Endothelial cell of umbilical vein (primary cell): ENCODE results near the gene SLC23A2. TPM values are rescaled to one million over a fixed set of nuclear protein-coding genes. Genes with fewer than 3 reads are reported as not detected.
A peak's percentile ranks its signal among the peaks of the same experiment; 100 is the strongest.

Source experiments
- BruUV-seq: library from RNA; stranded (reverse); fragments of 400-500 nt; replicated peaks from 2 replicates; lab custom pipeline; 2021; lab: Mats Ljungman, UMichigan
- CTCF ChIA-PET: fragments of 300-600, 350-600 bp; sonication (Branson Sonifier 250); formaldehyde crosslinking; loops from one replicate; lab custom pipeline; 2021; ENCODE audit warnings: antibody characterized with exemption, inconsistent platforms; lab: Charles Lee
- POLR2A ChIA-PET: fragments of 300-600, 350-600 bp; sonication (Branson Sonifier 250); formaldehyde crosslinking; loops from one replicate; lab custom pipeline; 2021; ENCODE audit warnings: antibody characterized with exemption, inconsistent platforms; lab: Charles Lee
- DNase-seq: peaks from one replicate; pipeline ENCODE4 v3.0.0-alpha.2; 2011; ENCODE audit warnings: low read depth, low spot score
- FAIRE-seq: peaks from 2 replicates; lab custom pipeline; 2011; peaks lifted over from hg19 to GRCh38; lab: Jason Lieb, UNC
- H2AFZ ChIP-seq: 2 replicates; pipeline ENCODE4 v1.6.0; 2012; ENCODE audit warnings: low read depth, low read length, control low read depth, inconsistent platforms
- H3K27ac ChIP-seq: 2 replicates; pipeline ENCODE4 v1.5.1; 2011; ENCODE audit warnings: low read depth, mild to moderate bottlenecking, control low read depth, low read length, moderate library complexity; ENCODE audit not compliant: insufficient read depth
- H3K27me3 ChIP-seq, 2 experiments: 2 replicates each; pipeline versions ENCODE4 v1.6.0 to v1.6.1; 2011; ENCODE audit warnings: low read length in 2 of 2, mixed read lengths in 1 of 2; ENCODE audit not compliant: control insufficient read depth in 2 of 2, insufficient read depth in 2 of 2
- H3K36me3 ChIP-seq, 2 experiments: 2 replicates in 1 of 2; 3 replicates in 1 of 2; pipeline ENCODE4 v1.5.1; 2011; ENCODE audit warnings: low read length in 2 of 2, mild to moderate bottlenecking in 1 of 2, moderate library complexity in 1 of 2; ENCODE audit not compliant: control insufficient read depth in 2 of 2, insufficient read depth in 2 of 2; ENCODE audit errors: extremely low read depth in 1 of 2
- H3K4me1 ChIP-seq: 3 replicates; pipeline ENCODE4 v1.5.1; 2011; ENCODE audit warnings: mild to moderate bottlenecking, low read length; ENCODE audit not compliant: control insufficient read depth, insufficient read depth; ENCODE audit errors: extremely low read depth
- H3K4me2 ChIP-seq: 2 replicates; pipeline ENCODE4 v1.6.1; 2011; ENCODE audit warnings: low read length, control low read depth, mixed read lengths; ENCODE audit not compliant: insufficient read depth
- H3K4me3 ChIP-seq, 3 experiments: fragments of 200-600 bp in 1 of 3; sonication (generic), shearing (Covaris generic) in 1 of 3; replicated peaks in 1 of 3; 2 replicates each; pipeline ENCODE4 v1.5.1; 2011 to 2016; ENCODE audit warnings: control low read depth in 3 of 3, low read length in 3 of 3, mild to moderate bottlenecking in 2 of 3, inconsistent platforms in 1 of 3, low read depth in 1 of 3, moderate library complexity in 1 of 3; ENCODE audit not compliant: insufficient read depth in 1 of 3
- H3K79me2 ChIP-seq: 2 replicates; pipeline ENCODE4 v1.6.0; 2012; ENCODE audit warnings: low read length, inconsistent platforms; ENCODE audit not compliant: control insufficient read depth, insufficient read depth
- H3K9ac ChIP-seq: replicated peaks from 2 replicates; pipeline ENCODE3; 2011; ENCODE audit warnings: low read length, control low read depth; ENCODE audit not compliant: insufficient read depth; ENCODE audit errors: extremely low read depth
- H3K9me1 ChIP-seq: replicated peaks from 3 replicates; pipeline ENCODE4 v1.6.0; 2011; ENCODE audit warnings: mild to moderate bottlenecking, low read length; ENCODE audit not compliant: control insufficient read depth, insufficient read depth; ENCODE audit errors: extremely low read depth
- H3K9me3 ChIP-seq: replicated peaks from 2 replicates; pipeline ENCODE4 v1.5.1; 2012; ENCODE audit warnings: low read length, inconsistent platforms; ENCODE audit not compliant: control insufficient read depth, insufficient read depth
- H4K20me1 ChIP-seq: replicated peaks from 2 replicates; pipeline ENCODE3; 2011; ENCODE audit warnings: mild to moderate bottlenecking, low read length; ENCODE audit not compliant: control insufficient read depth, insufficient read depth; ENCODE audit errors: extremely low read depth
- EZH2 ChIP-seq: IDR thresholded peaks from 2 replicates; pipeline ENCODE4 v1.6.1; 2012; ENCODE audit warnings: borderline replicate concordance, low read depth, mild to moderate bottlenecking, moderate library complexity, low read length, inconsistent platforms; ENCODE audit not compliant: severe bottlenecking
- FOS ChIP-seq: IDR thresholded peaks from 2 replicates; pipeline ENCODE4 v1.6.1; 2011; ENCODE audit warnings: mild to moderate bottlenecking, low read length, moderate library complexity, borderline replicate concordance; ENCODE audit not compliant: insufficient read depth
- GATA2 ChIP-seq: IDR thresholded peaks from 2 replicates; pipeline ENCODE4 v1.7.0; 2011; ENCODE audit warnings: low read depth, mild to moderate bottlenecking, moderate library complexity, mixed read lengths, low read length; ENCODE audit not compliant: insufficient read length, insufficient read depth
- JUN ChIP-seq: IDR thresholded peaks from 2 replicates; pipeline ENCODE4 v1.6.1; 2011; ENCODE audit warnings: borderline replicate concordance, low read depth; ENCODE audit not compliant: insufficient read length, insufficient read depth
- MYC ChIP-seq: IDR thresholded peaks from one replicate; pipeline ENCODE4 v1.6.1; 2011; ENCODE audit warnings: mild to moderate bottlenecking, low read depth, low read length
- POLR2A ChIP-seq: IDR thresholded peaks from 2 replicates; pipeline ENCODE4 v1.6.1; 2012; ENCODE audit warnings: low read depth, mild to moderate bottlenecking, control low read depth, low read length
- POLR2AphosphoS5 ChIP-seq: IDR thresholded peaks from 2 replicates; pipeline ENCODE4 v1.6.1; 2012; ENCODE audit warnings: low read depth, mild to moderate bottlenecking, control low read depth, low read length, moderate library complexity; ENCODE audit not compliant: insufficient read depth
- dilution Hi-C: fragments of 300-500 bp; cut with MboI; formaldehyde crosslinking; loops from one replicate; pipeline ENCODE4 v1.15.0; 2019; ENCODE audit warnings: low sequenced_read_pairs; ENCODE audit not compliant: extremely low pct_ligation_motif_present
- intact Hi-C: fragments of 100-400 bp; cut with micrococcal nuclease; formaldehyde crosslinking; loops from one replicate; pipeline ENCODE4 v1.10.0; 2022
- polyA plus RNA-seq, 4 experiments: library from polyadenylated mRNA; depleted of rRNA in 3 of 4; stranded (reverse) in 3 of 4; unstranded in 1 of 4; fragments of >200 nt; gene quantifications; 2 replicates each; pipeline versions ENCODE4 v1.2.1 to v1.2.3, GENCODE V29; 2011 to 2012; ENCODE audit warnings: missing spikeins in 1 of 4
- total RNA-seq: library from RNA; stranded (reverse); gene quantifications from 2 replicates; pipeline ENCODE4 v1.2.3, GENCODE V29; 2021
- TF ChIP-seq, protein P1 (sequence below): IDR thresholded peaks from 2 replicates; pipeline ENCODE4 v1.6.1; 2011; ENCODE audit not compliant: insufficient read depth, insufficient read length
- TF ChIP-seq, protein P2 (sequence below), 2 donors: IDR thresholded peaks; 1 replicate in 1 of 2; 2 replicates in 1 of 2; pipeline ENCODE4 v1.5.1; 2011; ENCODE audit warnings: low read length in 2 of 2, mild to moderate bottlenecking in 2 of 2, moderate library complexity in 2 of 2, control low read depth in 1 of 2, inconsistent platforms in 1 of 2, low read depth in 1 of 2; ENCODE audit not compliant: insufficient read depth in 1 of 2; ENCODE audit errors: extremely low read depth in 1 of 2

The SLC23A2 gene
- total and polyA plus RNA-seq, 2 donors (not counting 3 experiments of a cell fraction or from before 2014, with no cell fraction given), result 24.4 to 24.5 TPM

DNA sequence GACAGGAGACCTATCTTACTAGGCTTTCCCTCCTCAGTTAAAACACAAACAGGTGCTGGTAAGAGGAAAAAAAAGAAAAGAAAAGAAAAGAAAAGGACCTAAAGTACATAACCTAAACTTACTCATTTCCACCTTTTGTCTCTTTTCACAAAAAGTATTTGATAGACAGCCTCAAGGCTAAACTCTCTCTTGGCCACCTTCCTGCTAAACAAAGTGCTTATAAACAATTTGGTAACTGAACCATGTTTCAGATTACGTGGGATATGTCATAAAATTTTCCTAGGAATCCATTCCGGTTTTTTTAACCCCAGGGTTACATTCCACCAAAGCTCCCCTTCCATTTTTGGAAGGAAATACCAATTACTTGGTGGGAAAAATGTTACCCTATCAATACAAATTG, 170.6 kb downstream of the SLC23A2 start:
- Histone ChIP-seq H3K9me3 (no peaks in the 10 kb centered on the region), H2AFZ (no peak overlapping the region), H3K4me2 (peak overlapping the region; percentile 38), H3K9ac (peak overlapping the region; percentile 11), H3K27me3 (no peaks in the 10 kb centered on the region), H4K20me1 (no peaks in the 10 kb centered on the region), H3K4me1 (peaks cover 19% of the 10 kb centered on the region), H3K4me3 (no peak overlapping the region), H3K79me2 (no peaks in the 10 kb centered on the region), H3K36me3 (no peaks in the 10 kb centered on the region), H3K9me1 (no peaks in the 10 kb centered on the region), H3K27ac (peak overlapping the region; percentile 37)
- dilution Hi-C loops, result no loop called here
- TF ChIP-seq MYC (no peak), POLR2A (no peak), EZH2 (no peak), POLR2AphosphoS5 (no peak), GATA2 (no peak), FOS (no peak), JUN (no peak)
- TF ChIP-seq, protein P1, sequence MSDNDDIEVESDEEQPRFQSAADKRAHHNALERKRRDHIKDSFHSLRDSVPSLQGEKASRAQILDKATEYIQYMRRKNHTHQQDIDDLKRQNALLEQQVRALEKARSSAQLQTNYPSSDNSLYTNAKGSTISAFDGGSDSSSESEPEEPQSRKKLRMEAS, result no peak
- no TSS peak for BruUV-seq
- DNase-seq (peak; percentile 86), FAIRE-seq (peak; percentile 66)
- intact Hi-C loops, result no loop called here
- ChIA-PET CTCF (interaction anchor here (0.9 to 1.1 kb wide), 3 partner anchors 10 to 20 kb away, joined by 3 to 6 read pairs (median 3); no protein-coding TSS in a partner anchor), POLR2A (no interaction called here)

DNA sequence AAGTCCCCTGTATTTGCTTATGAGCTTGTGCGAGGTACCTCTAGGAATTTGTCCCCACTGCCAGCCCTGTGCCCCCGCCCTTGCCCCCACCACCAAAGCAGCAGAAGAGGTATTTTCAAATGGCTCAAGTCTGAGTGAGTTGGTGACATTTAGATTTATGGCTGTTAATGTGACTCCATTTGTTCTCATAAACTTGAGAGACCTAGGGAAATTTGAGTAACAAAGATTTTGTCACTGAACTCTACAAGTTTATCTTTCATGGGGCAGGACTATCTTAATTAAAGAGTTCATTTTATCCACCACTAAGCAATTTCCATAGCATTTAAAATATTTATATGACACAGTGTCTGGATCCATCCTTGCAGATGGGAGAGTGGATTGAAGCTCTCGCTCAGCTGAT, 171.1 kb downstream of the SLC23A2 start:
- BruUV-seq, result no TSS peak
- TF ChIP-seq EZH2, result no peak
- TF ChIP-seq, protein P2, sequence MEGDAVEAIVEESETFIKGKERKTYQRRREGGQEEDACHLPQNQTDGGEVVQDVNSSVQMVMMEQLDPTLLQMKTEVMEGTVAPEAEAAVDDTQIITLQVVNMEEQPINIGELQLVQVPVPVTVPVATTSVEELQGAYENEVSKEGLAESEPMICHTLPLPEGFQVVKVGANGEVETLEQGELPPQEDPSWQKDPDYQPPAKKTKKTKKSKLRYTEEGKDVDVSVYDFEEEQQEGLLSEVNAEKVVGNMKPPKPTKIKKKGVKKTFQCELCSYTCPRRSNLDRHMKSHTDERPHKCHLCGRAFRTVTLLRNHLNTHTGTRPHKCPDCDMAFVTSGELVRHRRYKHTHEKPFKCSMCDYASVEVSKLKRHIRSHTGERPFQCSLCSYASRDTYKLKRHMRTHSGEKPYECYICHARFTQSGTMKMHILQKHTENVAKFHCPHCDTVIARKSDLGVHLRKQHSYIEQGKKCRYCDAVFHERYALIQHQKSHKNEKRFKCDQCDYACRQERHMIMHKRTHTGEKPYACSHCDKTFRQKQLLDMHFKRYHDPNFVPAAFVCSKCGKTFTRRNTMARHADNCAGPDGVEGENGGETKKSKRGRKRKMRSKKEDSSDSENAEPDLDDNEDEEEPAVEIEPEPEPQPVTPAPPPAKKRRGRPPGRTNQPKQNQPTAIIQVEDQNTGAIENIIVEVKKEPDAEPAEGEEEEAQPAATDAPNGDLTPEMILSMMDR (IDR thresholded peaks at IDR 0.05; ENCODE audit: extremely low read depth in 1 of 2, insufficient read depth in 1 of 2, low read depth in 1 of 2, low read length in 2 of 2), result no peak
- TF ChIP-seq MYC, result no peak
- no peak for TF ChIP-seq GATA2
- TF ChIP-seq FOS, result no peak
- no peak for TF ChIP-seq POLR2AphosphoS5
- no peak for TF ChIP-seq POLR2A
- TF ChIP-seq JUN, result no peak
- TF ChIP-seq, protein P1, result no peak
- Histone ChIP-seq H3K9me1 (no peaks in the 10 kb centered on the region), H3K27me3 (no peaks in the 10 kb centered on the region), H3K27ac (peak overlapping the region; percentile 37), H3K4me1 (peaks cover 19% of the 10 kb centered on the region), H3K9ac (peak overlapping the region; percentile 11), H3K79me2 (no peaks in the 10 kb centered on the region), H3K4me3 (no peak overlapping the region), H4K20me1 (no peaks in the 10 kb centered on the region), H2AFZ (no peak overlapping the region), H3K36me3 (no peaks in the 10 kb centered on the region), H3K4me2 (peak overlapping the region; percentile 38), H3K9me3 (no peaks in the 10 kb centered on the region)
- dilution Hi-C loops, result no loop called here
- FAIRE-seq, result no peak
- intact Hi-C loops, result no loop called here
- ChIA-PET CTCF (interaction anchor here (0.9 to 1.1 kb wide), 3 partner anchors 10 to 20 kb away, joined by 3 to 6 read pairs (median 3); no protein-coding TSS in a partner anchor), POLR2A (no interaction called here)
- DNase-seq, result no peak
